Measurements from ENCODE around the gene RDH12.
"Not testable (repeated sequence)": the region's sequence is repeated elsewhere in the genome, so short reads cannot be mapped to it uniquely, and the experiment has no call there.

Gene RDH12

DNA sequence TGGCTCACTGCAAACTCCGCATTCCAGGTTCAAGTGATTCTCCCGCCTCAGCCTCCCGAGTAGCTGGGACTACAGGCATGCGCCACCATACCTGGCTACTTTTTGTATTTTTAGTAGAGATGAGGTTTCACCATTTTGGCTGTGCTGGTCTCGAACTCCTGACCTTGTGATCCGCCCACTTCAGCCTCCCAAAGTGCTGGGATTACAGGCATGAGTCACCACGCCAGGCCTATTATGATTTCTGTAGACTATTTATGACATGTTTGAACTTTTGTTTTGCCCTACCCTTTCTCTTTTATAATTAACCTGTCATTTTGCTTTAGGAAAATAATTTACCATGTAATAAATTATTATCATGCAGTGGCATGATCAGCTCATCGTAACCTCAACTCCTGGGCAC, at the start of gene RDH12:
RDH12 (plus strand) TSS at position 395 of the 400 bp plus-strand sequence. CDS start 20,757 bp downstream, outside the sequence.
- DNase-seq: not testable (repeated sequence)

DNA sequence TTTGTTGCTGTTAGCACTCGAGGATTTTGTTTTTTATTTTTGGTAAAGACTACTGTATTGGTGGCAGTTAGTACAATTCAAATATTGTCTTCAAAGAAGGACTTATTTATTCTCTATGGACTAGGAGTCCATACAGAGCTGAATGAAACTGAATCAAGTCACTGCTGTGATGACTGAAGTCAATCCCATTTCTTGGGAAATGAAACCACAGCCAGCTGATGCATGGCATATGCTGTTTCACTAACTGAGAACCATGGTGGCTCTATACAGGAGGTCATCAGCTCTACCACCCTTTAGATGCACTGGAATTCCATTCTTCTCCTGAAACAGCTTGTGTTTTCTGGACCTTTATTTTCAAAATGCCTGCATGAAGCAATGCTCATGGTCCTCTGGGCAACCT, 49.5 kb upstream of the RDH12 start:
- no peak for DNase-seq

DNA sequence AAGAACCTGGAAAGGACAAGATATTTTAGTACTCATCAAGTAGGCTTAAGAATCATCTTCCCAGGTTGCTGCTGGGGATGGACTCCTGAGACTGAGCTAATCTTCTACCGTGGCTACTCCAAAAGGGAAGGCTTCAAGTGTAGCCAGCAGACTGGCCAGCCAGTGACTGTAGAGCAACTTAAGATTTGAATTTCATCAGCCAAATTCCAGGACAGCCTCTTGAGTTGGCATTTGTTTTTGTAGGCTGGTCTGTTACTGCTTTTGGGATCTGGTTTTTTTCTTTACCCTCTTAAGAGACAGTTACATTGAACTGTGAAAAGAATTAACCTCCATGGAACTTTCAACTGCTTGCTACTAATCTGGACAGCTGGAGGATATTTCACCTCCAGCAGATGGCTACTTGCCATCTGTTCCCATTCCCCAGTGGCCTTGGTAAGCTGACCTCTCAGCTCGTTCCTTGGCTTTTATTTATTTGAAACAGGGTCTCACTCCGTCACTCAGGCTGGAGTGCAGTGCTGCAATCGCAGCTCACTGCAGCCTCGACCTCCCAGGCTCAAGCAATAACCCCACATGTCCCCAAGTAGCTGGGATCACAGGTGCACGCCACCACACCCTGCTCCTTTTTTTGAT, 47.9 kb upstream of the RDH12 start:
- DNase-seq: no peak

DNA sequence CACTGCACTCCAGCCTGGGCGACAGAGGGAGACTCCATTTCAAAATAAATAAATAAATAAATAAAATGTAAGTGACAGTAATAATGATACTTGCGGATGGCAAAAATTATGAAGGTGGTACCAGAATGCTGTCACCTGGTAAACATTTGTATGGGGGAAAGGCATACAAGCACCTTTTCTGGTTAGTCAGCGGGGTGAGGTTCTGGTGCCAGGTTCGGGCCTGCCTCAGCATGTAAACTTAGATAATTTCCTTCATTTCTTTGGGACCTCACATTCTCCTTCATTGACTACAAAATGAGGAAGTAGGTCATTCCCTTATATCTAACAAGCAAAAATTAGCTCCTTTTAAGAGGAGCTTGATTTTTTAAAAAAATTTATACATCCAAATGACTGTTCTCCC, 38.1 kb upstream of the RDH12 start:
- DNase-seq: no peak

DNA sequence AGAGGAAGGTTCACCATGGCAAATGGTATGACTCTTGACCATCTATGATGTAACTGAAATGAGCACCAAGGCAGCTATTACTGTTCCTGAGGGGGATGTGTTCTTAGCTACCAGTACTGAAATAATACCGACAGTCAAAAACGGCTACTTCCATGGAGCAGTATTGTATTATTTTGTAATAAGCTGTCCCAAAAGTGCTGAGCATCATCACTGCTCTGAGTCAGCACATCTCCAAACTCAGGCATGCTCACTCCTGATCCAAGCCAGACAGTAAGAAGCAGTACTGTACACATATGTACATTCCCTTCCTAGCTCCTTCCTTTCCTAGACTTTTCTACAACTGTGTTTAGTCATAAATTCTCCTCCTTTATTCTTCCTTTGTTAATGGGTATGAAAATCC, 35.8 kb upstream of the RDH12 start:
- DNase-seq: no peak

DNA sequence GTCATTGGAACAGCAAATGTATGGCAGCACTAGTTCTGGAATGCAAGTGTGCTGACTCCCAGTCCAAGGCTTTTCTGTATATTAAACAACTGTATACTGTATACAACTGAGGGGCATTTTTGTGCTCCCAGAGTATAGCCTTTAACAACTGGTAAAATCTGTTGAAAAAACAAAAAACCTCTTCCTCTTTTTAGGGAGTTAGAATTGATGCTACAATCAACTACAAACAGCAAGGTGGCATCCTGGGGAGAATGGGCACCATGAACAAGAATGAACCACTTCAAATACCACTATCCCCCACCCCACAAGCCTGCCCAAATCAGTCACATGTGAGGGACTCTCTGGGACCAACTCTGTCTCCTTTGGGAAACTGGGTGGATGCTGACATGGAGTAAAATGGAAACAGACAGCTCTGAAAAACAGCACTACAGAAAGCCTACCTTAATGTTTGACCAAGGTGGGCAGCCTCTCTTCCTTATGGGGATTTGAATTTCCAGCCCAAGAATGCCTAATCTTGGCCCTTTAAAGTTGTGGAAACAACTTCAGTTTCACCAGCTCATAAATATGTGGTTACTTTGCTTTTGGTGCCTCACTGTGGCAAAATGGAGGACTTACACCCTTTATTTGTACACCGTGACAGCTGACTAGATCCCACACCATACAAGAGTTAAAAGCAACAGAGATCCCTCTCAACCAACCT, 34.8 kb upstream of the RDH12 start:
- no peak for DNase-seq

DNA sequence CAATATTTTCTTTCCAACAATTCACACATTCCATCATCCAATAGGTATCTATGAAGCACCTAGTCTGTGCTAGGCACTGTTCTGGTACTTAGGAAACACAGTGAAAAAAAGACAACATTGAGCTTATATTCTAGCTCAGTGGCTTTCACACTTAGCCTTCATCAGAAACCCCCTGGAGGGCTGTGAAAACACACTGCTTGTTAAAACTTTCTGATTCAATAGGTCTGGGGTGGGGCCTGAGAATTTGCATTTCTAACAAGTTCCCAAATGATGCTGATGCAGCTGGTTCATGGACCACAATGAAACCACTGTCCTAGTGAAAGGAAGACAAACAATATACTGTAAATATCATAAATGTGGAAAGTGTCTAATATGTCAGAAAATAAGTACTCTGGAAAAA, 33.1 kb upstream of the RDH12 start:
- DNase-seq: no peak

DNA sequence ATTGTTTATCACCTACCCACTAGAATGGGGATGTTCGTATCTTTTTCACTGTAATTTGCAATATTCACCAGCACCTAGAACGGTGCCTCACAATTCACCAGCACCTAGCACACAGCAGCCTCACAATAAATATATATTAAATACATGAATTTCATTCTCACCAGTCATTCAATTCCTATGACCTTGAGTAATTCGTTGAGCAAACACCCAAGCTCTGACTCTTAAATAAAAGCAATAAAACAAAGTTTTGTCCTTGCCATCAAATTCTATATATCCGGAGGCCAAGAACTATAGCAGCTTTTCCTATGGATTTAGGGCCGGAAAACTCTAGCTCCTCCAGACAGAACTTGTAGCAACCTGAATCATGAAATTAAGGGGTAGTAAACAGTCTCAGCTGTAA, 28.2 kb upstream of the RDH12 start:
- DNase-seq: no peak

DNA sequence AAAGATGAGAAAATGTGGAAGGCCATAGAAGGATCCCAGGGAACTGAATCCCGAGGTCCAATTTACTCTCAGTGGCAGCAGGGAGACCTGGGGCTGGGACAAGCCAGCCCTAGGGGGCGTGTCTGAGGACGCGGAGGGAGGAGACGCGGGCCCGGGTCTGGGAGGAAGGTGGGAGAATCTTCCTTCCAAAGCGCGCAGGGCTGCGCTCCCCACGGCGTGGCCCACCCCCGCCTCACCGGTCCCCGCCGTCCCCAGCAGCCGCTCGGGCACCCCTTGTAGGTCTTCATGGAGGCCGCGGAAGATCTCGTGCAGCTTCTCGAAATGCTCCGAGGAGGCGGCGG, 27.6 kb upstream of the RDH12 start:
- no peak for DNase-seq

DNA sequence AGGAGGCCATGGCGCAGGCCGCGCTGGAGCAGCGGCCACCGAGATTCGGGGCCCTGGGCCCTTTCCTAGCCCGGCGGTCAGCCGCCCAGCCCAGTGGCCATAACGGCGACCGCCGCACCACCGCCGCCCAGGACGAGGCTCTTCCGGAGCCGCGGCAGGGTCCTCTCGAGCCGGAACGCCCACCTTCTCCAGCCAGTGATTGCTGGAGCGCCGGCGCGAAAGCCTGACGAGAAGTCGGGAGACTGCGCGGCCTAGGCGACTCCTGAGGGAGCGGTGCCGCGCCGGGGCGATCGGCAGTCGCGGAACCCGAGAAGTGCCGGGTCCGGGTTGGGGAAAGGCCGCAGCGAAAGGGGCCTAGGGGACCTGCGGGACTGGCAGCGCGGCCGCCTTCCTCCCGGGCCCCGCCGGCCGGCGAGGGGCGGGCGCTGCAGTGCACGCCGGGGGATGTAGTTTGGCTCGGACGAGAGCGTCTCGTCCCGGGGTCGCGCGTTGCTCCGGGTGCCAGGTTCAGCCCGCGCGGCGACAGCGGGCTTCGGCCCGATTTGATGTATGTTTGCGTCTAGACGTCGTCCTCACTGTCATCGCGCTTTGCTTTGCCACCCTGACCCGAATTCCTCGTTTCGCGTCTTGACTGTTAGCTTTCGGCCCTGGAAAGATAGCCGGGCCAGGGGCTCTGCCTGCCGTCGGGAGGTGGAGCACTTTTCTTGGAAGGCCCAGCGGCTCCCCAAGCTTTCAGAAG, 27.0 kb upstream of the RDH12 start, which contains the start of gene VTI1B:
VTI1B (minus strand) TSS at position 153 of the 739 bp plus-strand sequence; CDS start at position 10, 143 bp downstream.
- peak in 1 of 2 experiments; percentile 25 for DNase-seq

DNA sequence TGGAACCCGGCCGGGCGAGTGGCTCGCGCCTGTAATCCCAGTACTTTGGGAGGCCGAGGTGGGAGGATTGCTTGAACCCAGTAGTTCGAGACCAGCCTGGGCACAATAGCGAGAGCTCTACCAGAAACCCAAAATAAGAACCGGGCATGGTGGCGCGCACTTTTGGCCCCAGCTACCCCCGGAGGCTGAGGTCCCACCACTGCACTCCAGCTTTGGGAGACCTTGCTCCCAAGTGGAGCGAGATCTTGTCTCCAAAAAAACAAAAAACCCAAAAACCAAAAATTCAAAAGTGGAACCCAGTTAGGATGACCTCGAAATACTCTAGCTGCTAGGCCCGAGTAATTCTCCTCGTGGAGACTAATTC, 26.5 kb upstream of the RDH12 start:
- no peak for DNase-seq

DNA sequence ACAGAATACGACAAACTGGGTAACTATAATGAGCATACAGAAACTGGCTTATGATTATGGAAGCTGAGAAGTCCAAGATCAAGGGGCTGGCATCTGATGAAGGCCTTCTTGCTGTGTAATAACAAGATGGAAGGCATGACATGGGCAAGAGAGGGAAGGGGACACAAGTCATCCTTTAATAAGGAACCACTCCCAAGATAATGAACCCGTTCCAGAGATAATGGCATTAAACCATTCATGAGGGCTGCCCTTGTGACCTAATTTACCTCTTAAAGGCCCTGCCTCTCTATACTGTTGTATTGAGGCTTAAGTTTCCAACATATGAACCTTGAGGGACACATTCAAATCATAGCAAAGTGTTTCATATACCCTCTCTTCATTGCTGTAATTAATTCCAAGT, 22.7 kb upstream of the RDH12 start:
- no peak for DNase-seq

DNA sequence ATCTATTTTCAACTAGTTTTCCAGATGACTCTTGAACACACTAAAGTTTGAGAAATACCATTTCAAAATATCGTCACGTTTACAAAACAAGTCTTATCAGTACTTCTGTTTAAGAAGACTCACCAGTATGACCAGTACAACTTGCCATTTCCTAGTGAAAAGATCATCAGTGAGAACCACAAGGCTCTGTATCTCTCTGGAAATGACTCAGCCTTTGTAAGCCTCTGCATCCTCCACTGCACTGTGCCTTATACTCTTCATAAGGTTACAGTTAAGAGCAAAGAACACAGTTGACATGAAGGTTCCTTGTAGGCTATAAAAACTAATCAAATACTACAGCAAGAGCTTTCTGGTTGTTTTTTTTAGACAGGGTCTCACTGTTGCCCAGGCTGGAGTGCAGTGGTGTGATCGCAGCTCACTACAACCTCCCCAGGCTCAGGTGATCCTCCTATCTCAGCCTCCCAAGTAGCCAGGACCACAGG, 21.5 kb upstream of the RDH12 start:
- DNase-seq: no peak

DNA sequence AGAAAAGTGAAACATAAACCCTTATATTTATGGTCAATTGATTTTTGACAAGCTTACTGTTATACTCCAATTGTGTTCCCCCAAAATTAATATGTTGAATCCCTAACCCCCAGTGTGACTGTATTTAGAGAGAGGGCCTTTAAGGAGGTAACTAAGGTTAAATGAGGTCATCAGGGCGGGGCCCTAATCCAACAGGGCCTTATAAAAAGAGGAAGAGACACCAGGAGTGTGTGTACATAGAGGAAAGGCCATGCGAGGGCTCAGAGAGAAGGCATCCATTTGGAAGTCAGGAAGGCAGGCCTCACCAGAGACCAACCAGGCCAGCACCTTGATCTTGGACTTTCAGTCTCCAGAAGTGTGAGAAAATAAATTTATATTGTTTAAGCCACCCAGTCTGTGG, 20.7 kb upstream of the RDH12 start:
- no peak for DNase-seq

DNA sequence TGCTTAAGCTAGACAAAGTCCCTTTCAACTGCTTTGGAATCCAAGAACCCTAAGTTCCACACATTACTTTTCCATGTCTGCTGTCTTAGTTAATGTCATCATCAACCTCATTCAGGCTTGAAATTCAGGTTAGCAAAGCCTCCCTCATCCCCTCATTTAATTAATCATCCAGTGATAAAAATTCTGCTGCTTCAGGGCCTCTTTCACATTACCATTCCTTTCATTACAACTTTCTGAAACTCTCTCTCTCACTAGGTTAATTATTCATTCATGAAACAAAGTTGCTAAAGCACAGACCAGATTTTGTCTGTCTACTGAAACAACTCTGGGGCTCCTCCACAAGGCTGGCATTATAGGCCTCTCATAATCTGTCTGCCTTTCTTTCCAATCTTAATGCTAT, 17.8 kb upstream of the RDH12 start:
- DNase-seq: no peak

DNA sequence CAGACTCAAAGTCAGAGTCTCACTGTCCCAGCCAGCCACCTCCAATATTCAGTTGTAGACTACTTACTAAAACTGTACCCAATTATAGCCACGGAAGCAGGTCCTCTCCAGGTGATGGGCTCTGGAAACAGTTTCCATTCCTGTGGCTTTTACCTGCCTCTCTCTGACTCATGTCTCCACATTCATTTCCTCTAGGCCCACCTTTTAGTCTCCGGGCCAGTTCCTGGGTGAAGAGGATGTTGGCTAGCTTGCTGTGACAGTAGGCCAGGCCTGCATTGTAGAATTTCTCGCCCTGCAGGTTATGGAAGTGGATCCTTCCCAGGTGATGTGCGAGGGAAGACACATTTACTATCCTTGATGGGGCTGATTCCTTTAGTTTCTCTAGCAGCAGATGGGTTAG, 11.7 kb upstream of the RDH12 start:
- no peak for DNase-seq

DNA sequence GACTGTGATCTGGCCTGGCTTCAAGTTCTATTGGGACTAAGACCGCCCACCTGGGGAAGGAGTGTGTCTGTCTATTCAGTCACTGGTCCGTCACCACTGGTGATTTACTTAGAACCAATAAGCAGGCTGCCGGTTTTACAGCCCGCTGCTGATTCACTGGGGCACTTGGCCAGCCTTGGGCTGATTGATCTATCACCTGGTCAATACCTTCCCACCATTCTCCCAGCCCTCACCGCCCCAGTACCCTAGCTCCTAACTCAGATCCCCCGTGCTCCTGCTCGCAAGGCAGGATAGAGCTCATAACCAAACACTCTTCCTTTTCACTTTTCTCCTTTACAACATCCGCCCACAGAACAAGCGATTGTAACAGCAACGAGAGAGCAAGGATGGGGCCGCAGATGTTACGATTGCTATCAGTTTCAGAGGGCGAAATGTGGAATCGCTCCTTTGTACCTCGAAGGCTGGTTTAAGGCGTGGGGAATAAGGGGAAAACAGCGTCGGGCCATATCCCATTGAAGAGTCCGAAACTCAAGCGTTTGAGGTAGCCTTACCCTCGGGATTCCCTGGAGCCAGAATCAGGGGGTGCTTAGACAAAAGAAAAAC, 6.8 kb upstream of the RDH12 start:
- DNase-seq: no peak

DNA sequence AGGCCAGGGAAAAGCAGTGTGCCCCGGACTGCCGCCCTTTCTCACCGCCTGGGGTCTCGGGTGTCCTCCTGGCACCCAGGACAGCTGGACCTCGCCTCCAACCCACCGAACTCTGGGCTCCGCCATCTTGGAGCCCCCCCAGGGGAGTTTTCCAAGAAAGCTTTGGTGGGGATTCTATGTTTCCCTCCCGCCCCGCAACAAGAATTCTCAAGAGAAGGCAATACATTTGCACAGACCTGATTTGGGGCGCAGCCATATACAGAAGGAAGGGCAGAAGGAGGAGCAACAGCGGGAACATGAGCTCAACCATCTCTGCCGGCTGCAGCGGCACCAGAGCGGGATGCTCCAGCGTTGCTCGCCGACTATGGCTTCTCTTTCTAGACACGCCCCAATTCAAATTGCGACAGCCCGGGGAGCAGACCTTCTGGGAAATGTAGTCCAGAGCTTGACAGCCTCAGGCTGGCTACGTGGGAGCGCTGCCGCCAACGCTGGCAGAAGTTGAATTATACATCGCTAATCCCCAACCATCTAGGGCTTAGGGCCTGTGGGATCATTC, 6.2 kb upstream of the RDH12 start, which contains the start of gene RDH11:
RDH11 (minus strand) TSS at position 371 of the 556 bp plus-strand sequence; CDS start at position 310, 61 bp downstream.
- peak; percentile 57 to 59 for DNase-seq

DNA sequence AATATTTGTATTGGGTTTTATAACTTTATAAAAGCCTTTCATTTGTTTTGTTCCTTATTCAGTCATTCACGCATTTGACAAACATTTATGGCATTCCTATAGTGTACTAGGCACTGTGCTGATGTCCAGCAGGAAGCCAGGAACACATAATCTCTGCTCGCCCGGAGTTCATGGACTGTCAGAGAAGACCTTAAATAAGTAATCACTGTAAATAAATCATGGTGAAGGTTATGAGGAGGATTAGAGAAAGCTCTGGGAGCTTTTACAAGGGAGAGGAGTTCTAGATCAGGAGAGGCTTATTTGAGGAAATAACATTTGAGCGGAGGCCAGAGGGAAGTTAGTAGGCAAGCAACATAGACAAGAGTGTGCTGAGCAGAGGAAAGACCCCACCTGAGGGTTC, 4.7 kb upstream of the RDH12 start:
- DNase-seq: no peak

DNA sequence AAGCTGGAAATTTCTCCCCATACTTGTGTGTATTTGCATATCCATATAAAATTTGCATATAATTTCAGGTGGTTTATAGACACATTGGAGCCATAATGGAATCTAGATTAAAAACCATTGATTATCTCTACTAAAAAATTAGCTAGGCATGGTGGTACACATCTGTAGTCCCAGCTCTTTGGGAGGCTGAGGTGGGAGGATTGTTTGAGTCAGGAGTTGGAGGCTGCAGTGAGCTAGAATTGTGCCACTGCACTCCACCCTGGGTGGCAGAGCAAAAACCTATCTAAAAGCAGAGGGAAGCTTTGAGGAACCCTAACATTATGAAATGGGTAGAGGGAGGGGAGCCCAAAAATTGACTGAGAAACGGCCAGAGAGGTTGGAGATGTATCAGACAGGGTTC, 3.5 kb upstream of the RDH12 start:
- DNase-seq: no peak

DNA sequence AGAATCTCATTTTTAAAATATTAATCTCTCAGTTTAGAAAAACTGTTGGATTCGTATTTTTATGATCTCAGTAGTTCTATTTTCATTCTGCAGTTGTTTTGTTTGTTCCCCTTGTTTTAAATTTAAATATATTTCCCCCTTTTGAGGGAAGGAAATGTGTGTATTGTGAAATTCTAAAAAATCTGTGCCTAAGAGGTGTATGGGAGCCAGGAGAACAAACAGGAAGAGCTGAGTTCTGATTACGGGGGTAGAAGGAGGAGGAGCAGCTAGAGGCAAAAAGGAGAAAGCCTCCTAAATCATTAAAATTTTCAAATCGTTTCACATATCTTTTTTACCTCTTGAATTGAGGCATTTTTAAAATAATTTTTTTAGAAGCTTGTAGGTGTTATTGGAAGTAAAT, 2.3 kb downstream of the RDH12 start:
- DNase-seq: no peak

DNA sequence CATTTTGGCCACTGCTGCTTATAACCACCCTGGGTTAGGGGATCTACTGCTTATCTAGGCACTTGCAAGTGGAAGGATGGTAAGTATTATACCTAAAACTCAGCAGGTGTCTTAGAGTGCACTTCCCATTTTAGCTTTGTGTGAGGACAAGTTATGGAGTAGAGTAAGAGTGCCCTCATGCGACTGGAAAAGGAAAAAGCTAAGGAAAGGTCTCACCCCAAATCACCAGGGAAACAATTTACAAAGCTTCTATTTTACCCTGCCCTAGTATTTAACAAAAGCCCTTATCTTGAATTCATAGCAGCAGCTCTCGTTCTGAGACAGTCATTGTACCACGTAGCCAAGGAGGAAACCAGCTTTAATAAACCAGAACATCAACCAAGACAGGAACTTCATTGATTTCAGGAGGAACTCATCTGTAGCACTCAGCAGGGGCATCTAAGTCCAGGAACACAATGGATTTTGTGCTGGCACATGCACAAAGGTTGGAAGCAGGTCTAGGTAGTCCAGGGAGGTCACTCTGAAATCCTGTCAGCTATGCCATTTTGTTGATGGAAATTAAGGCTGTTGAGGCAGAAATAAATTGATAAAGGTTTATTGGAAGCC, 2.9 kb downstream of the RDH12 start:
- DNase-seq: no peak

DNA sequence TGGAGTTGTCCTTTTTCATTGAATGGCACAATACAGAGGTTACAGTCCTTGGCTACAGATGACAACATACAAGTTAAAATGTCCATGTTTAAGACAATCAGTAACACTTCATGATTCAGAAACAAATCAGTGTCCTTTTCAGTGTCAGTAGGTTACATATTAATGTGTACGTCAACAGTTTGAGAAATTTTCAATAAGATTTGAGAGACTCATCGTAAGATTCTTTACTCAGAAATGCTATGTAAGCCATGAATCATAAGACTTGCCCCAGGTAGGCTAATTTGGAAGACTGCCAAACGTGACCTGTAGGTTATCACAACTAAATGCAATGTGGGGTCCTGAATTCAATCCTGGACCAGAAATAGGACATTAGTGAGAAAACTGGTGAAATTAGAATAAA, 3.5 kb downstream of the RDH12 start:
- no peak for DNase-seq
